ENCODE data around the gene USPL1.
"Not testable (repeated sequence)": the region's sequence is repeated elsewhere in the genome, so short reads cannot be mapped to it uniquely, and the experiment has no call there.

Gene USPL1

GRCh38 chr13:30616927-30617314, 799 bp upstream of the USPL1 start:
- no peak for DNase-seq

DNA sequence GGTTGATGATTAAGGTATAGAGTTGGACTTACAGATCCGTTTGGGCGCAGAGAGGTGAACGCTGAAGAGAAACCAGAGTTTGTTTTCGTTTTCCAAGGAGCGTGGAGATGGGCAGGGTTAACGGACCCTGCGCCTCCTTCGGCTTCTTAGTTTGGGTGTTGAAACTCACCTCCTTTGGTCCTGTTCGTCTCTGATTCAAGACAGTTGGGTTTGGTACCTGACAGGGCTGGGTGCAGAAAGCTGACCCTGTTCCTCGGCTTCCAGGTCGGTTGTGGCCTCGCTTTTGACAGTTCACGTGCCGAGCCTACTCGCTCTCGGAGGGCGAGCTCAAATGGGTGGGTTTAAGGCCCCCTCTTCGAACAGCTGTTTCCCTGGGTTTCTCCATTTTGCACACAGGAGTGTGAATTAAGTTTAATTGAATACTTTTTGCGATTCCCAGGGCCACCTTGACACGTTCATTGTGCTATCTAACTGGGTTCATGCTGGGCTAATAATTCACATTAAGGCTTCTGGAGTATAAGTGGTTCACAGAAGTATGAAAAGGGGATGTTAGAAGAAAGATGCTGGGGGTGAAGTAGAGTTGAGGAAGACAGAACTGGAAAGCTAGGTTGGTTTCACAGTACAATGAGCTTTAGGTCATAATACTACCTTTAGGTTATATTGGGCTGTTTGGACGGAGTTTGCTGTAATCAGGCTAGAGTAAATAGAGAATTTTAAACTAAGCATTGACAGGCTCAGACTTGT, 638 bp downstream of the USPL1 start:
- DNase-seq, result no peak

DNA sequence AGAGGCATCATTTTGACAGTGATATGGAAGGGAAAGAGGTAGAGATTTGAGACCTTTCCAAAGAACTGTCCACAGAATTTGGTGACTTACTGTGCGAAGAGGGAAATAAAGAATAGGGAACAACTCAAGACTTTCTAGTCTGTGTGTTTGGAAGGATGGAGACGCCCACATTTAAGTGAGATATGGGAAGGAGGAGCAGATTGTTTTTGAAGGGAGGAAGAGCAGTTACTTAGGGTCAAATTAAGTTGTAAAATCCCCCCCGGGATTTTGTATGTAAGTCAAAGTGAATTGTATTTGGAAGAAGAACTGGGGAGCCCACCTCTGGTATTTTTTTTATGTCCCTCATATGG, 1.2 kb downstream of the USPL1 start:
- no peak for DNase-seq

GRCh38 chr13:30619731-30620130, 2.0 kb downstream of the USPL1 start:
- no peak for DNase-seq

DNA sequence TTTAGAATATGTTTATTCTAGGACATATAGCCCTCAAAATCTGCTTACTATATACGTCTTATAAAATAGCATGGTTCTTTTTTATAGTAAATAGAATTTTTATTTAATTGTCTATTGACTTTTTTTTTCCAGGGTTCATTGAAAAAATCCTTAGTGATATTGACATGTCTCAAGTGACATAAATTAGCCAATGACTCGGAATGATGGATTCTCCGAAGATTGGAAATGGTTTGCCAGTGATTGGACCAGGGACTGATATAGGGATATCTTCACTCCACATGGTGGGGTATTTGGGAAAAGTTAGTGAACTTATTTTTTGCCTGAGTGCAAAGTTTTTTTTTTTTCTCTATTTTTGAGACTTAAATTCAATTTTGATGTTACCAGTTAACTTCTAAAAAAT, 3.2 kb downstream of the USPL1 start:
- DNase-seq, result no peak

- no peak for DNase-seq
These were observed 4.8 kb downstream of the USPL1 start for GRCh38 chr13:30622551-30622950.

DNA sequence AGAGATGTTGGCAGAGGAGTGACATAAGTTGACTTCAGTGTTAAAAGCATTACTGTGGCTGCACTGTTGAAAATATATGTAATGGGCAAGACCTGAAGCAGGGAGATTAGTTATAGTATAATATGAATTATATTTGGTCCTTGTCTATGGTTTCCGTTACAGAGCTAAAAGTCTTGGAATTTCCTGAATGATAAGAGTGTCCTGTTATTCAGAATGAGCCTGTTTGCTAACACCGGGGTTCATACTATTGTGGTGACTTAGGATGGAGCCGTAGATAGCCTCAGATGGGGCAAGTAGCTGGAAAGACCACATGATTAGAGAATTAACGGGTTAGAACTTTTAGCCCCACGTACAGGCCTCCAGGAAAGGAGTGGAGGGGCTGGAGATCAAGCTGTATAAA, 5.7 kb downstream of the USPL1 start:
- no peak for DNase-seq

- no peak for DNase-seq
These were observed 6.9 kb downstream of the USPL1 start for GRCh38 chr13:30624630-30625029.

GRCh38 chr13:30629527-30629926, 11.8 kb downstream of the USPL1 start:
- no peak for DNase-seq

DNA sequence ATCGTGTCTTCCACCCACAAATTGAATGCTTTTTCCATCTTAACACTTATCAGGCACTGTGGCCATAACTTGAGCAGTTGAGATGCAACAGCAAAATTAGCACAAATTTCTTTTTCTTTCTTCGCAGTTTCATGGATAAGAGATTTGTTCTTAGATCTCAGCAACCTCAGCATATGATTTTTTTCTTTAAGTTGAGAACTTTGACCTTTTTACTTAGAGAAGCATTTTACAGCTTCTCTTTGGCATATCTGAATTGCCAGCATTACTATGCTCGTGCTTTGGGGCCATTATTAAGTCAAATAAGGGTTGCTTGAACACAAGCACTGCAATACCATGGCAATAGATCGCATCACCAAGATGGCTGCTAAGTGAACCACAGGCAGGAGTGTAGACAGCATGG, 16.1 kb downstream of the USPL1 start:
- DNase-seq, result no peak

GRCh38 chr13:30634838-30635237, 17.1 kb downstream of the USPL1 start:
- no peak for DNase-seq

DNA sequence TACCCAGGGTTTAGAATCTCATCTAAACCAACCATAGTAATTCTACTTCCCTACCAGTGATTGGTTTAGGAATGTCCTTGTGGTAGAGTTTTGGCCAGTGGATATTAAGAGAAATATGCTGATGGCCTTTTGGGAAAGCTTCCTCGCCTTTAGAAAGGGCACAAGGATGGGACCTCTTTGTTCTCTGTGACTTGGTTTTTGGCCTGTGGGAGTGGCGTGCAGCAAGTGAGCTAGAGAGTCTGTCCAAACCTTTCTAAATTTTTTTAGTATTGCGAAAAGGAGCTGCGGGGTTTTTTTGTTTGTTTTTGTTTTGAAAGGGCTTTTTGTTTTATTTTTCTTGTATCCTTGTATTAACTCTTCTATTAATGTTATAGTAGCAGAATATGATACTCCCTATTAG, 20.6 kb downstream of the USPL1 start:
- DNase-seq, result no peak

DNA sequence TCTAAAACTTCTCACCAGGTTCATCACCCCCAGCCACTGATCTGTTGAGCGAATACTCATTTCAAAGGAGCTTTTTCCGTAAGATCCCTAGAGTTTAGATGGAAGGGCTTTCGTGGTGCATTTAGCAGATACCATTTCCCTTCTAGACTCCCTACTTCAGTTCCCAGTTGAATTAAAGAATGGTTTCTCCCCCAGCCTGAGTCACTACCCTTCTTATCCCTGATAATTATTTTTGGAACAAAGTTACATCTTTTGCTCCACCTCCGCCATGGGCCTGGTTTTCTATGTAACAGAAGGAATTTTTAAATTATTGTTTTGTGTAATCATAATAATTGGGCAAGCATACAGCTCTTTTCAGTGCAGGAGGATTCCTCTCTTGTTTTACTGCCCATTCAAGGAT, 22.0 kb downstream of the USPL1 start:
- no peak for DNase-seq

GRCh38 chr13:30641173-30641572, 23.5 kb downstream of the USPL1 start:
- not testable (repeated sequence) for DNase-seq

GRCh38 chr13:30645629-30646028, 27.9 kb downstream of the USPL1 start:
- DNase-seq, result no peak

GRCh38 chr13:30647420-30647819, 29.7 kb downstream of the USPL1 start:
- DNase-seq, result no peak

- no peak for DNase-seq
These were observed 30.3 kb downstream of the USPL1 start for GRCh38 chr13:30647824-30648521.

DNA sequence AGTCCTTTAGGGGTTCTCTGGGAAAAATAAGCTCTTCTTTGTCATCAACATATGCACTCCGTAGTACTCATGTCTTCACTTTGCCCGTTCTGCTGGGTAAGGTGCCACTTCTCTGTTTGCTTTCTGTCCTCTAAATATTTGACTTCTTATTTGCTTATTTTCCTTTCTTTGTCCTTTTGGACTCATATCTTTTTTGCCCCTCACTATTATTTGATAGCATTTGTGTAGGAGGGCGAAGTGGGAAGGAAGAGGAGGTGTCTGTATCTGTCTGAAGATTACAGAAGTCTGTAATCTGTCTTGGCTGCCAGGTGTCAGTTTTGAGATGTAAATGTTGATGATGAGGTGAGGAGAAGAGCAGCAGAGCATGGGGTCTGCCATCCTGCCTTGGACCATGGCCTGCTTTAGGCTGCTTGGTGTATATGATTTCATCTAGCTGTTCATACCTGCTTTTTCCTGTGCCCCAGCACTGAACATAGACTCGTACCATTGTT, 30.8 kb downstream of the USPL1 start:
- DNase-seq, result no peak

GRCh38 chr13:30651648-30652047, 33.9 kb downstream of the USPL1 start:
- DNase-seq, result not testable (repeated sequence)

DNA sequence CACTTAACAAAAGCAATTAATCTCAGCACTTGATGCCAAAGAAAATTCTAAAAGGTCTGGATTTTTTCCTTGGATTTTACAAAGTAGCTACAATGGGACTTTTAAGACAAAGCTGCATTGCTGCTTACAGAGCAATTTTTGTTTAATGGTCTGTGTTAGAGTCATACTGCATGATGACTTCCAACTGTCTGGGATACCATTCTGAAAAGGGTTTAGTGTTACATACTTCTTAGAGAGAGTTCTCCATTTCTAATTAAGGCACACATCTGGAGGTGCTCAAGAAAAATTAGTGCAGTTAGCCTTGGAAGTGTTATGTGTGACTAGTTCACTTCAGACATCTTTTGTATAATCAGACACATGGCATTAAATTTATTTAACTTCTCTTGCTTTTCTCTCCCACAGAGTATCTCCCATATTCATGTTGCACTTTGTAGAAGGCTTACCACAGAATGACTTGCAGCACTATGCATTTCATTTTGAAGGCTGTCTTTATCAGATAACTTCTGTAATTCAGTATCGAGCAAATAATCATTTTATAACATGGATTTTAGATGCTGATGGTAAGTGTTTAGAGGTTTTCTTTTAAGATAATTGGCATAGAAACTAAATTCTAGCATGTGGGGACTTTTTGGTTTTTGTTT, 35.1 kb downstream of the USPL1 start:
- DNase-seq, result no peak

DNA sequence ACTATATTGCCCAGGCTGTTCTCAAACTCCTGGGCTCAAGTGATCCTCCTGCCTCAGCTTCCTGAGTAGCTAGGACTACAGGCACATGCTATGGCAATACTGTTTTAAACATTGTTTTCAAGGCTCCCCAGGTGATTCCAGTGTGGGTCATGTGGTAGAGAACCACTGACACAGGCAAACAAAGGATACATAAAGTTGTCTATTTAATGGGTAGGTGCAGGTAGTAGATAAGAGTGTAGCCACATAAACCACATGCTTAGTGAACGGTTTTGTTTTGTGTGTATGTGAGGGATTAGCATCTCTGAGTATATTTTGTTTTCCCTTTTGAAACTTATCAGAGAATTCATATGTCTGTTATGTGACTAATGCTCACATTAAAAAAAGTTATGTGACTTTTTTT, 36.7 kb downstream of the USPL1 start:
- no peak for DNase-seq

DNA sequence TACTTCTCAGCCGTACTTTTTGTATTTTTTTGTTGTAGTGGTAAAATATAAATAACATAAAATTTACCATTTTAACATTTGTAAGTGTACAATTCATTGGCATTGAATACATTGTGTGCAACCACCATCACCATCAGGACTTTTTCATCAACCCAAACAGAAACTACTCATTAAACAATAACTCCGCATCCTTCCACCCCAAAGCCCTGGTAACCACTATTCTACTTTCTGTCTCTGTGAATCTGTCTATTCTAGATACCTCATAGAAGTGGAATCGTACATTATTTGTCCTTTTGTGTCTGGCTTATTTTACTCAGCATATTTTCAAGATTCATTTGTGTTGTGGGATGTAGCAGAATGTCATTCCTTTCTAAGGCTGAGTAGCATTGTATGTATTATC, 38.5 kb downstream of the USPL1 start:
- DNase-seq, result no peak

- no peak for DNase-seq
These were observed 42.3 kb downstream of the USPL1 start for GRCh38 chr13:30659980-30660379.

- no peak for DNase-seq
These were observed 43.1 kb downstream of the USPL1 start for GRCh38 chr13:30660796-30661195.
